Left renal pelvis (tissue), 4 donors: ENCODE data around the gene LIPI. TPM values are rescaled to one million over a fixed set of nuclear protein-coding genes. Genes with fewer than 3 reads are reported as not detected.
"Not testable (repeated sequence)": the region's sequence is repeated elsewhere in the genome, so short reads cannot be mapped to it uniquely, and the experiment has no call there.

Source experiments
- DNase-seq, 4 donors: peaks; one replicate each; pipeline ENCODE4 v3.0.0-alpha.2; 2013; ENCODE audit warnings: low read depth in 4 of 4, low spot score in 3 of 4
- polyA plus RNA-seq, 4 donors: library from polyadenylated mRNA; unstranded; fragments of 120-200 nt; gene quantifications; one replicate each; pipeline ENCODE4 v1.2.1, GENCODE V29; 2013; ENCODE audit not compliant: insufficient read length in 4 of 4

The LIPI gene
- polyA plus RNA-seq, 4 donors: 0.26 to 0.75 (median 0.29) TPM

- no peak for DNase-seq
These were observed 134.5 kb downstream of the LIPI start for GRCh38 chr21:14076143-14076806.

- no peak for DNase-seq
These were observed 135.2 kb downstream of the LIPI start for GRCh38 chr21:14075346-14076142.

- no peak for DNase-seq
These were observed 136.6 kb downstream of the LIPI start for GRCh38 chr21:14074177-14074576.

DNA sequence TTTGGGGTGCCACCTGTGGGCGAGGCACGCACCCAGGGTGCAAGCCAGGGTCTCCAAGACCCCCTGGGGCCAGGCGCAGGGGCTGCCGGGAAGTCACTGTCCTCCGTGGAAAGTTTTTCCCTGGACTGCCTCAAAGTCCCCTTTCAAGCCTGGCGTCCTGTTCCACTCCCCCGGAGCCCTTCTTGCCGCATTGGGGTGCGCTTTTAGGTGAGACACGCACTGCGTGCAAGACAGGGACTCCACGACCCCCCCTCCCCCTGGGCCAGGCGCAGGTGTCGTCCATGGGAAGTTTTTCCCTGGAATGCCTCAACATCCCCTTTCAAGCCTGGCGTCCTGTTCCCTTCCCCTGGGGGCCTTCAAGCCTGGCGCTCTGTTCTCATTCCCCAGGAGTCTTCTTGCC, 137.1 kb downstream of the LIPI start:
- DNase-seq: no peak

GRCh38 chr21:14072761-14073535, 137.8 kb downstream of the LIPI start:
- no peak for DNase-seq

- DNase-seq: no peak
These were observed 138.6 kb downstream of the LIPI start for GRCh38 chr21:14071902-14072734.

GRCh38 chr21:14070968-14071367, 139.8 kb downstream of the LIPI start:
- DNase-seq: no peak

DNA sequence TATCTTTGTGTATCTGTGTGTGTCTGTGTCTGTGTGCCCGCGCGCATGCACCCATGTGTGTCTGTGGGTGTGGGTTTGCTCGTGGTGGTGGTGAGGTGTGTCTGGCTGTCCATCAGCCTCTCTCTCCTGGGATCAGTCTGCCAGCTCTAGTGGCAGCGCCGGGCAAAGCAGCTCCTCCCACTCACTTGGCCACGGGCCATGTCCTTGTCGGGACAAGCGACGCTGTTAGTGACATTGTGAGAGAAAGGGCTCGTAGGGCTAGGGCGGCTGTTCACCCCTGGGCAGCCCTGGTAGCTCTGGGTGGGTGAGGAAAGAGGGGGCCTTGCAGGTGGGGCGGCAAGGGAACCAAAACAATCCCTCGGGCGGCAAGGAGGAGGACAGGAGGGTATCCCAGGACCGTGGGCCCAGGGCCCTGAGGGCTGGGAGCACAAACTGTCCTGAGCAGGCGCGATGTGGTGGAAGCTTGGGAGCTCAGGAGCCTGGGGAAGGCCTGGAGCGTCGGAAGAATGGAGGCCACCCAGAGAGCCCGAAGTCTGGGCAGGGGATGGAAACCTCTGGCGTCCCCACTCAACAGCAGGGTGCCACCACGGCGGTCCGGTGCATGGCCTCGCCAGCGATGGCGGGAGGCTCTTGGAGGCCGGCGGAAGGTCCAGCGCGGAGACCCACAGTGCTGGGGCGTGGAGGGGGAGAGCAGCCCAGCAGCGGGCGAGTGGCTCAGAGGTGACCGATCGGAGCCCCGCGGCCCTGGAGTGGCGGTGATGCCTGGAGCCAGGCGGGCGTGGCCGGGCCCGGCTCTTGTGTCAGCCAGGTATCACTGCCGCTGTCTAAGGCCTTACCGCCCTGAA, 140.5 kb downstream of the LIPI start:
- DNase-seq: no peak

DNA sequence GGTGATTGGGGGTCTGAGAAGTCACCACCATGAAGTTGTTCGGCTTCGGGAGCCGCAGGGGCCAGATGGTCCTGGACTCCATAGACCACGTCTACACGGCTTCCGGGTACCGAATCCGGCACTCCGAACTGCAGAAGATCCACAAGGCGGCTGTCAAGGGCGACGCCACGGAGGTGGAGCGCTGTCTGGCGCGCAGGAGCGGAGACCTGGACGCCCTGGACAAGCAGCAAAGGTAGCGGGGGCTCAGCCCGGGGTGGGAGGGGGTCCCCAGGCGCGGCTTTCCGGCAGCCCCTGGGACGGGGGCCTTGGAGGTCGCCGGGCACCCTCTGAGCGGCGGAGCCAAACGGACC, 146.5 kb downstream of the LIPI start:
- DNase-seq: no peak

DNA sequence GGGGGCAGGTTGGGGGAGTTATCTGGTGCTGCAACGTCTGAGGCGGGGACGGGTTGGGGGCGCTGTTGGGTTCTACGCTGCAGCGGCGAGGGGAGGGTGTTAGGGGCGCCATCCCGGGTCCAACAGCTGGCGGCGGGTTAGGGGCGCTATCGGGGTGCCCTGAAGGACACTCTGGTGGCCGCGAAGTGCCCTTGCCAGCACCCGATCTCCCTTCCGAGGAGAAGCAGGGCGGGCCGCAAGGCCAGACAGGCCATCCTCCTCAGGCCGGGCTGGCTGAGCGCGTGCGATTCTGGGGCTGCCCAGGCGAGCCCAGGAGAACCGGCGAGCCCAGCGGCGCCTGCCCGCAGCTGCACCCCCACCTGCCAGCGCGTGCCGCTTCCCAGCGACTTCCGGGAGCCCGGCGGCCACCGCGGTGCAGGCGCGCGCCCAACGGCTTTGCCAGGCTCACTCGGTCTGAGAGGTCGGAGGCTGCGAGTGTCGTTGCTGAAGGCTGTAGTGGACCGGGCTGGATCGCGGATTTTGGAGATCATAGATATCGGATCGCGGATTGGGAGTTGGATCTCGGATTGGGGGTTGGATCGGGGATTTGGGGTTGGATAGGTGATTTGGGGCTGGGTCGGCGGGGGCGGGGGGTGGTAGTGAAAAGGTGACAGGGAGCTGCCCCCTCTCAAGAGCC, 147.0 kb downstream of the LIPI start:
- not testable (repeated sequence) for DNase-seq

GRCh38 chr21:14062684-14063083, 148.1 kb downstream of the LIPI start:
- DNase-seq: not testable (repeated sequence)

DNA sequence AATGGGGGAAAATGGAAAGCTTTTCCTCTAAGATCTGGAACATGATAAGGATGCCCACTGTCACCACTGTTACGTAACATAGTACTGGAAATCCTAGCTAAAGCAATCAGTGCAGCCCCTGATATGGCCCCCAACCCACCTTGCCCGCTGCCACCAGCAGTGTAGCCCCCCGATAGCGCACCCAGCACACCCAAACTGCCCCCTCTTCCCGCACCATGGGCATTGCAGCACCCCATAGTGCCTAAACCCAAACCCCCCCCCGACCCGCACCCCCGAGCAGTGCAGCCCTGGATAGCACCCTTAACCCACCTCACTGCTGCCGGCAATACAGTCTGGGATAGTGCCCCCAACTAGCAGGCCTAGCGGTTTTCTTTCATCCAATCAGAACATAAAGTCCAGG, 148.9 kb downstream of the LIPI start:
- not testable (repeated sequence) for DNase-seq

GRCh38 chr21:14058995-14059627, 151.6 kb downstream of the LIPI start:
- not testable (repeated sequence) for DNase-seq

Other genes starting within 250 kb of the LIPI start
- gene RBM11, start 5.2 kb upstream of the LIPI start, polyA plus RNA-seq: 1 to 10 TPM; 1.4 to 5.5 (median 4.8) TPM
- gene HSPA13, start 172.2 kb upstream of the LIPI start, polyA plus RNA-seq: 10 to 100 TPM; 50.2 to 72.2 (median 58.0) TPM